WTC11 (cell line): ENCODE results near the gene AUP1.

Experiments used
- CTCF ChIP-seq: fragments of 200-600 bp; IDR thresholded peaks from 2 replicates; pipeline ENCODE4 v1.8.0; 2022; ENCODE audit warnings: antibody characterized with exemption
- SP1 ChIP-seq: sonication (generic); formaldehyde crosslinking; conservative IDR thresholded peaks from 2 replicates; pipeline ENCODE4 v1.8.1; 2022; ENCODE audit warnings: missing genetic modification reagents

GRCh38 chr2:74576863-74577229 is 47.3 kb upstream of the AUP1 start:
- TF ChIP-seq CTCF: no peak
- no peak for TF ChIP-seq SP1
